Fibroblast of pulmonary artery (primary cell): ENCODE results near the gene CAPSL.

Experiments
- DNase-seq: peaks from one replicate; pipeline ENCODE4 v3.0.0-alpha.2; 2010; ENCODE audit warnings: low read depth
- H3K4me3 ChIP-seq: replicated peaks from 2 replicates; pipeline ENCODE4 v1.5.1; 2011; ENCODE audit warnings: low read depth, mild to moderate bottlenecking, control low read depth, low read length, moderate library complexity
- CTCF ChIP-seq: IDR thresholded peaks from 2 replicates; pipeline ENCODE4 v1.5.1; 2011; ENCODE audit warnings: mild to moderate bottlenecking, control low read depth, low read length, inconsistent platforms; ENCODE audit errors: missing control alignments

CAPSL gene

DNA sequence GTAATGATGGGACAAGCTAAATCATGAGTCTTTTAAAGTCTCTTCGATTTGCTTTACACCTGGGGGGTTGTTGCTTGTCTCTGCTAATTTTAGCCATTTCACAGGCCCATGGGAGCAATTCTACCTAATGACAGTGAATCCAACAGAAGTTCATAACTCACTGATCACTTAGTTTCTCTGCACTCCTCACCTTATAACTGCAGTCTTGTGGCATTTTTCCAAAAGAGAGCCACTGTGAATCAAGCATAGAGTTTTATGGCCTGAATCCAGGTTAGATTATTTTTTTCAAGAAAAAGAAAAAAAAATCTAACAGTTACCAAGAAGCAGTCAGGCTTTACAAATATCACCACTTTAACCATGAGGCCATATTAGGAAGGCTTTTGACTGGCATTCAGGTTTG, 83.2 kb downstream of the CAPSL start:
- no peak overlapping the region for H3K4me3 ChIP-seq
- TF ChIP-seq CTCF = no peak
- DNase-seq = no peak
